NT2/D1 (cell line): ENCODE results near the gene HS6ST1.

ENCODE experiments used
- SUZ12 ChIP-seq: IDR thresholded peaks from 2 replicates; pipeline ENCODE4 v1.6.1; 2011; ENCODE audit not compliant: insufficient read length, insufficient read depth; ENCODE audit errors: extremely low read depth
- YY1 ChIP-seq: IDR thresholded peaks from 2 replicates; pipeline ENCODE4 v1.6.1; 2011; ENCODE audit not compliant: insufficient read length, insufficient read depth
- ZNF274 ChIP-seq: IDR thresholded peaks from 2 replicates; pipeline ENCODE4 v1.6.1; 2011; ENCODE audit warnings: mild to moderate bottlenecking, low read depth, low read length

DNA sequence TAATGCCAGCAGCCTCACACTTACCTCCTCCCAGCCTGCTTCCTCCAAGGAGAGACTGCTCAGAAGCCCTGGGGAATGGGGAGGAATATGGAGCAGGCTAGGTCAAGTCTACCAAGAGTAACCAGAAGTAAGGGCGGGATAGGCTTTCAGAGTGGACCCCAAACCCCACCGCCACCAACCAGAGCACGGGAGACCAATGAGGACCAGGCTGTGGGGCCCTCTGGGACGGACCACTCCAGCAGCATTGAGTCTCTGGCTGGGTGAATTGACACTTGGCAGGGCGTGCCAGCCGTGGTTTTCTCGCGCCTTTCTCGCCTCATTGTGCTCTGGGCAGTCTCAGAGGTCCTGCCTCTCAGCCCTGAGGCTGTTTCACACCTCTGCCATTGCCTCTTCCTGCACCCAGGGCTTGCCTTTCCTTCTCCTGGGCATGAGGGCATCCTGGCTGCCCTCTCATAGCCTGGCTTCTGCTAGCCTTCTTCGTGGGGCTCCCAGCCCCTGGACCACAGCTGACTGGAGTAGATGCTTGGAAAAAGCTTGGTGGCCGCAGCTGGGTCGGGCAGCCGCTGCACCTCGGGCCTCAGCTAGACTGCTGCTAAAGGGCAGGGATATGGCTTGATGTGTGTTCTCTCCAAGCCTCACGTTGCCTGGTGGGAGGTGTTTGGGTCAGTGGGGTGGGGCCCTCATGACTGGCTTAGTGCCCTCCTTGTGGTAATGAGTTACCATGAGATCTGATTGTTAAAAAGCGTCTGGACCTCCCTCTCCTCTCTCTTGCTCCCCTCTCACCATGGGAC, 40.5 kb upstream of the HS6ST1 start:
- TF ChIP-seq ZNF274: no peak
- TF ChIP-seq SUZ12: no peak
- no peak for TF ChIP-seq YY1
